GM21619 (cell line): ENCODE results near the gene ISCA1.

Experiments used
- ATAC-seq: cut with Tn5 transposase; IDR thresholded peaks from one replicate; pipeline ENCODE4 v1.9.1; 2021; ENCODE audit not compliant: unreplicated experiment

ISCA1 gene

DNA sequence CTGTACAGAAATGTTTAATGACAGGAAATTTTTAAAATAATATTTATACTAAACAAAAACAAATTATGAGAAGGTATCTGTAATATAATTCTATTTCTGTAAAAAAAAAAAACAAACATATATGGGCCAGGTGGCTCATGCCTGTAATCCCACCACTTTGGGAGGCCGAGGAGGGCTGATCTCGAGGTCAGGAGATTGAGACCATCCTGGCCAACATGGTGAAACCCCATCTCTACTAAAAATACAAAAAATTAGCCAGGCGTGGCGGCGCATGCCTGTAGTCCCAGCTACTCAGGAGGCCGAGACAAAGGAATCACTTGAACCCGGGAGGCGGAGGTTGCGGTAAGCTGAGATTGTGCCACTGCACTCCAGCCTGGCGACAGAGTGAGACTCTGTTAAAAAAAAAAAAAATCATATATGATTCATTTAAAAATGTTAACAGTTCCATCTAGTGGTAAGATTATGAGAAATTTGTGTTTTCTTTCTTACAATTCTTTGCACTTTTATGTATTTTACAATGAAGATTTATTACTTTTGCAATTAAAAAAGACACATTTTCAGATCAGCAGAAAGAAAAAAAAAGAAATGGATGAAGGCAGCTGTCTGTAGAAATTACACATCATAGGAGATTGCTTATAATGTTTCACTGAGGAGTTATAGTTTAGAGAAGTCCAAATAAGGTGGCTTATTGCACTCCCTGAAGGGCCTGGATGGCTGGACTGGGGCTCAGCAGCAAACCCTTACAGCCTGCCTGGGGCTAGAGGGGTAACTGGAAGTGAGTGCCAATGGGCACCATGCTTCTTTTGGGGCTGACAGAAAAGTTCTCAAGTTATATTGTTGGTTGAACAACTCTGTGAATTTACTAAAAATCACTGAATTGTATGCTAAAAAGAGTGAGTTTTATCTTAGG, 43.2 kb downstream of the ISCA1 start:
- ATAC-seq = no peak

DNA sequence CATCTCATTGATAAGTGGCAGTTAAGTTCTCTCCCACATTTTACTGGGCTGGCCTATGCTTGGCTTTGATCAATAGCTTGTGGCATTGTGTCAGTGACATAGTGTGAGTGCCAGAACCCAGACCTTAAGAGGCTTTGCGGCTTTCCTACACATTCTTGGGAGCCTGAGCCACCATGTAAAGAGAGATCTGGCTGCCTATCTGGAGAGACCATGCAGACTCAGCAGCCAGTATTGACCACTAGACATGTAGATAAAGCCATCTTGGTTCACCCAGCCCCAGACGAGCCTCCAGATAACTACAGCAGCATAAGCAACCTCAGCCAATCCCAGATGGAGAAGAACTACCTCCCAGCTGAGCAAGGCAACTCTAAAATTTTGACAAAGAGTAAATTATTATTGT, 51.5 kb downstream of the ISCA1 start:
- ATAC-seq = no peak

DNA sequence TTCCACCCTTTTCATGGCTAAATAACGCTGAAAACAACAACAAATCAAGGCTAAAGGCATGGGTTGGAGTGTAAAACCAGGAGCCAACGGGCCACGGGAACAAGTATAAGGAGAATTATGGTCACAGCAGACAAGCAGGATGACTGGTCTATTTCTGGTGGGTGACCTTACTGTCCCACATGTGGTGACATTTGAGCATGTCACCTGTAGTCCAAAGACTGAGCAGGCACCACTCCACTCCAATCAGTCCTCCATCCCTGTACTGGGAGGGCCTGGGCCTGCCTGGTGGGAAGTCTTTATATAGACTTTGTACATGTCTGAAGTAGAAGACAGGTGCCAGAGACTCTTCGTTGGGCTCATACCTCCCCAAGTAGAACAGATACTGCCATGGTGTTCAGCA, 59.7 kb downstream of the ISCA1 start:
- no peak for ATAC-seq

DNA sequence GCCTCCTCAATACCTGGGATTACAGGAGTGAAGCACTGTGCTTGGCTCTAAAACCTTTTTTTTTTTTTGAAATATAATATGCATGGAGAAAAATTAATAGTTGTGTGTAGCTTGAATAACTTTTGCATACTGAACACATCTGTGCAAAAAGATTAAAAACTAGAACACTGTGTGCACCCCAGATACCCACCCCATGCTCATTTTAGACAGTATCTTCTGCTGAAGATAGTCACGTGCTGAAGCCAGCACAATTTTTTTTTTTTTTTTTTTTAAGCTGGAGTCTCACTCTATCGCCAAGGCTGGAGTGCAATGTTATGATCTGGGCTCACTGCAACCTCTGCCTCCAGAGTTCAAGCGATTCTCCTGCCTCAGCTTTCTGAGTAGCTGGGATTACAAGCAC, 62.7 kb downstream of the ISCA1 start:
- no peak for ATAC-seq

DNA sequence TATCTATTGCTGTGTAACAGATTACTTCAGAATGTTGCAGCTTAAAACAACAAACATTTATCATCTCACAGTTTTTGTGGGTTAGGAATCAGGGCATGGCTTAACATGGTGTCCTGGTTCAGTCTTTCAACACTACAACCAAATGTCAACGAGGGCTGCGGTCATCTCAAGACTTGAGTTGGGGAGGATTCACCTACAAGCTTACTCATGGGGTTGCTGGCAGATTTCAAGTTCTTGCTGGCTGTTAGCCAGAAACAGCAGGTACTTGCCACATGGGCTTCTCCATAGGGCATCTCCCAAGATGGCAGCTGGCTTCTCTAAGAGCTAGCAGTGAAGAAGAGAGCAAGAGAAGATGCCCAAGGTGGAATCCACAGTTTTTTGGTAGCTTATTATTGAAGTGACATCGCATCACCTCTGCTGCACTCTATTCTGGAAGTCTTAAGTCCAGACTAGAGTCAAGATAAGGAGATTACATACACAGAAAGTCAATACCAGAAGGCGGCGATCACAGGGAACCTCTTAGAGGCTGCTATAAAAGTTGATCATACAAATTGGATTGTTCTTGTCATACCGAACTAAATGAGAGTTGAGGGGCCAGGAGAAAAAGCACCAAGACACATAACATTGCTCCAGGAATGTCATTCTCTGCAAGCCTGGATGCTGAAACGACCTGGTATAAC, 65.1 kb downstream of the ISCA1 start:
- no peak for ATAC-seq
